Activated naive CD8-positive, alpha-beta T cell (primary cell): ENCODE measurements around the gene SHROOM2.
A peak's percentile ranks its signal among the peaks of the same experiment; 100 is the strongest.

Experiments used
- H3K27ac Mint-ChIP-seq: one replicate; pipeline ENCODE4 v1.8.0; 2021; ENCODE audit warnings: mixed read lengths
- H3K27me3 Mint-ChIP-seq: one replicate; pipeline ENCODE4 v1.8.0; 2021; ENCODE audit warnings: mixed read lengths
- H3K36me3 Mint-ChIP-seq: one replicate; pipeline ENCODE4 v1.8.0; 2021; ENCODE audit warnings: mixed read lengths
- H3K4me1 Mint-ChIP-seq: one replicate; pipeline ENCODE4 v1.8.0; 2021; ENCODE audit warnings: low read depth, mixed read lengths
- H3K4me3 Mint-ChIP-seq: one replicate; pipeline ENCODE4 v1.8.0; 2021; ENCODE audit warnings: mild to moderate bottlenecking, mixed read lengths
- H3K9me3 Mint-ChIP-seq: one replicate; pipeline ENCODE4 v1.8.0; 2021; ENCODE audit warnings: low read depth, mixed read lengths

The SHROOM2 gene

GRCh38 chrX:9785944-9786797 is at the start of gene SHROOM2:
Gene SHROOM2, plus strand, starts transcription at chrX:9786429. Its CDS starts 117 bp downstream, at chrX:9786546.
- H3K9me3 Mint-ChIP-seq = no peaks in the 10 kb centered on the region
- peaks cover 2% of the 10 kb centered on the region for H3K4me1 Mint-ChIP-seq
- no peak within 1 kb of the TSS for H3K27ac Mint-ChIP-seq
- H3K36me3 Mint-ChIP-seq = no peaks in the 10 kb centered on the region
- H3K4me3 Mint-ChIP-seq = peak within 1 kb of the TSS; percentile 75
- H3K27me3 Mint-ChIP-seq = peaks cover 3% of the 10 kb centered on the region

DNA sequence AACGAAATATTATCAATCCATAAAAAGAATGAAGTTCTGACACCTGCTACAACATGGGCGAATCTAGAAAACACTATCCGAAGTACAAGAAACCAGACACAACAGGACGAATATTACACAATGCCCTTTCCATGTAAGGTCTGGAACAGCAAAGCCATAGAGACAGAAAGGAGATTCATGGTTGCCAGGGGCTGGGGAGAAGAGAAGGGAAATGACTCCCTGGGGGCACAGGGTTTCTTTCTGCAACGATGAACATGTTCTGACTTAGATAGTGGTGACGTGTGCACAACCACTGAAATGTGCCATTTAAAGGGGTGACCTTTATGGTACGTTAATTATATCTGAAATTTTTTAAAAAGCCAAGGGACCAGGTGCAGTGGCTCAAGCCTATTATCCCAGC is 48.9 kb upstream of the SHROOM2 start:
- Mint-ChIP-seq H3K4me3 (no peak overlapping the region), H3K27ac (no peak overlapping the region), H3K9me3 (no peaks in the 10 kb centered on the region), H3K36me3 (no peaks in the 10 kb centered on the region), H3K27me3 (no peaks in the 10 kb centered on the region), H3K4me1 (no peaks in the 10 kb centered on the region)

- Mint-ChIP-seq H3K9me3 (no peaks in the 10 kb centered on the region), H3K27me3 (no peaks in the 10 kb centered on the region), H3K4me3 (no peak overlapping the region), H3K4me1 (no peaks in the 10 kb centered on the region), H3K27ac (no peak overlapping the region), H3K36me3 (no peaks in the 10 kb centered on the region)
Measured at GRCh38 chrX:9738151-9738550, 48.1 kb upstream of the SHROOM2 start.

GRCh38 chrX:9739130-9739529 is 47.1 kb upstream of the SHROOM2 start:
- no peak overlapping the region for H3K4me3 Mint-ChIP-seq
- H3K36me3 Mint-ChIP-seq = peaks cover 3% of the 10 kb centered on the region
- no peaks in the 10 kb centered on the region for H3K27me3 Mint-ChIP-seq
- no peaks in the 10 kb centered on the region for H3K9me3 Mint-ChIP-seq
- H3K27ac Mint-ChIP-seq = no peak overlapping the region
- no peaks in the 10 kb centered on the region for H3K4me1 Mint-ChIP-seq

GRCh38 chrX:9745417-9746115 is 40.7 kb upstream of the SHROOM2 start:
- Mint-ChIP-seq H3K4me1 (peaks cover 13% of the 10 kb centered on the region), H3K9me3 (no peaks in the 10 kb centered on the region), H3K36me3 (peaks cover 5% of the 10 kb centered on the region), H3K27ac (no peak overlapping the region), H3K4me3 (no peak overlapping the region), H3K27me3 (no peaks in the 10 kb centered on the region)

DNA sequence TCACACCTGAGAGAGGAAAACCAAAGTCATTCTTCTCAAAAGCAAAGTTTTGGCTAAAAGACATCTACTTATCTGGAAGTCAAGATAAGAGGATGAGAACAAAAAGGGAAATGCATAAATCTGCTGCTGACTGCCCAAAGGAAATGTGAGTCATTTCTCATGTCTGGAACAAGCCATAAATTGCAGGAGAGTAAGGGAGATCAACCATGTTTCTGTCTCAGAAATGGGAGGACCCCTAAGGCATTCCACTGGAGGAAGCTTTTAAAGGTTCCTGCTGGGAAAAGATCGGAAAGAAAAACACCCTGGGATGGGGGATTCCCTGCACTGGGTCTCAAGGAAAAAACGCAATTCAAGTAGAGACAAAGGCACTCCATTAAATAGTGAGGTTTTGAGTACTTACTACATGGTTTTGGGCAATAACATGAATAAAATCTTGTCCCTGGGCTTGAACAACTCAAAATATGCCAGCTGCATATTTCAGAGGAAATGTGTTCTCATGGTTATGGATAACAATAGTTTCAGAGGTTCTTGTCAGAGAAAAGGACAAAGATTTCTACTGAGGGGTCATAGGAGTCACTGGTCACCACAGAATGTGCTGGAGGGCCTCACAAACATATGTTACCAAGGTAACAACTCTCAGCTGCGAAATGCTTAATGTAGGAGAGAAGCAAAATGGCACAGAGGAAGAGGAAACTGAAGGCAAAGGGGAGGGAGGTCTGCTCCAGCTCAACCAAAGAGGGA is 39.9 kb upstream of the SHROOM2 start:
- Mint-ChIP-seq H3K36me3 (peaks cover 5% of the 10 kb centered on the region), H3K9me3 (no peaks in the 10 kb centered on the region), H3K27ac (no peak overlapping the region), H3K4me1 (peaks cover 13% of the 10 kb centered on the region), H3K4me3 (no peak overlapping the region), H3K27me3 (no peaks in the 10 kb centered on the region)

GRCh38 chrX:9747644-9748043 is 38.6 kb upstream of the SHROOM2 start:
- Mint-ChIP-seq H3K36me3 (peaks cover 5% of the 10 kb centered on the region), H3K9me3 (no peaks in the 10 kb centered on the region), H3K27ac (no peak overlapping the region), H3K4me3 (no peak overlapping the region), H3K4me1 (peaks cover 13% of the 10 kb centered on the region), H3K27me3 (no peaks in the 10 kb centered on the region)

DNA sequence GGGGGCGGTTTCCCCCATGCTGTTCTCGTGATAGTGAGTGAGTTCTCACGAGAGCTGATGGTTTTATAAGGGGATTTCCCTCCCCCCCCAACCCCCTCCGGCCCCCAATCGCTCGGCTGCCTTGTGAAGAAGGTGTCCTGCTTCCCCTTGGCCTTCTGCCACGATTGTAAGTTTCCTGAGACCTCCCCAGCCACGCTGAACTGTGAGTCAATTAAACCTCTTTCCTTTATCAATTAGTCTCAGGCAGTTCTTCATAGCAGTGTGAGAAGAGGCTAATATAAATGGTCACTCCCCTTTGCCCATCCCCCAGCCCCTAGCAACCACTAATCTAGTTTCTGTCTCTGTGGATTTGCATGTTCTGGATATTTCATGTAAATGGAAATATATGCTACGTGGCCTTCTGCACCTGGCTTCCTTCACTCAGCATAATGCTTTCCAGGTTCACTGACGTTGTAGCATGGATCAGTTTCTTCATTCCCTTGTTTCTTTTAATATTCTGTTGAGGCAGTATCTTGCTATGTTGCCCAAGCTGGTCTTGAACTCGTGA is 37.0 kb upstream of the SHROOM2 start:
- Mint-ChIP-seq H3K36me3 (peaks cover 2% of the 10 kb centered on the region), H3K4me3 (no peak overlapping the region), H3K27ac (no peak overlapping the region), H3K9me3 (no peaks in the 10 kb centered on the region), H3K27me3 (no peaks in the 10 kb centered on the region), H3K4me1 (peaks cover 13% of the 10 kb centered on the region)

DNA sequence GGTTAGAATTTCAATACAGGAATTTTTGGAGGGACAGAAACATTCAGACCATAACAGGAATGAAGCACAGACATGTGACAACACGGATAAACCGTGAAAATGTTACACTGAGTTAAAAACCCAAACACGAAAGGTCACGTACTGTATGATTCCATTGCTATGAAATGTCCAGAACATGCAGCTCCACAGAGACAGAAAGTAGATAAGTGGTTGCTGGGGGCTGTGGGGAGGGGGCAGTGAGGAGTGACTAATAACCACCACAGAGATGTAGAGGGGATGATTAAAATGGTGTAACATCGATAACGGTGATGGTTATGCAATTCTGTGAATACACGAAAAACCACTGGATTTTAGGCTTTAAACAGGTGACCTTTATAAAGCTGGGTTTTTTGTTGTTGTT is 28.9 kb upstream of the SHROOM2 start:
- Mint-ChIP-seq H3K27me3 (no peaks in the 10 kb centered on the region), H3K9me3 (peaks cover 3% of the 10 kb centered on the region), H3K4me3 (no peak overlapping the region), H3K27ac (no peak overlapping the region), H3K4me1 (no peaks in the 10 kb centered on the region), H3K36me3 (no peaks in the 10 kb centered on the region)

DNA sequence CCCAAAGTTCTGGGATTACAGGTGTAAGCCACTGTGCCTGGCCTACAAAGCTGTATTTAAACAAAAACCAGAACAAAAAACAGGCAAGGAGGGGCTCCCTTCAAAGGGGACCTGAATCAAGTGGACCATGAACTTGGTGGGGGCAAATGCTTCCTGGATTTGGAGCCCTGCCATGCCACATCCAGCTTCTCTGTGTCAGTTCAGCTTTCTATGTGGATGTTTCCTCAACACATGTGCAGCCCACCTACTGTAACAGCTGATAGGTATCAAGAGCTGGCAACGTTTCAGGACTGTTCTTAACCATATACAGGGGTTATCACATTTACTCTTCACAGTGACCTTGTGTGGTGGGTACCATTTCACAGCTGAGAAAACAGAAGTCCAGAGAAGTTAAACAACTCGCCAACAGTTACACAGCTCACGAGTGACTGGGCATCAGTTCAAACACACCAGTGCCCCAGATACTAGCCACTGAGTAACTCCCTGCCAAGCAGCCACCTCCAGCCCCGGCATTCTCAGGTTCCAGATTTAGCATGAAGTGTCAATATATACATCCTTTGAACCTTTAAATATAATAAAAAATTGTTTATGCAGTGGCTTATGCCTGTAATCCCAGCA is 28.1 kb upstream of the SHROOM2 start:
- Mint-ChIP-seq H3K4me3 (no peak overlapping the region), H3K9me3 (peaks cover 3% of the 10 kb centered on the region), H3K36me3 (no peaks in the 10 kb centered on the region), H3K4me1 (no peaks in the 10 kb centered on the region), H3K27me3 (no peaks in the 10 kb centered on the region), H3K27ac (no peak overlapping the region)

DNA sequence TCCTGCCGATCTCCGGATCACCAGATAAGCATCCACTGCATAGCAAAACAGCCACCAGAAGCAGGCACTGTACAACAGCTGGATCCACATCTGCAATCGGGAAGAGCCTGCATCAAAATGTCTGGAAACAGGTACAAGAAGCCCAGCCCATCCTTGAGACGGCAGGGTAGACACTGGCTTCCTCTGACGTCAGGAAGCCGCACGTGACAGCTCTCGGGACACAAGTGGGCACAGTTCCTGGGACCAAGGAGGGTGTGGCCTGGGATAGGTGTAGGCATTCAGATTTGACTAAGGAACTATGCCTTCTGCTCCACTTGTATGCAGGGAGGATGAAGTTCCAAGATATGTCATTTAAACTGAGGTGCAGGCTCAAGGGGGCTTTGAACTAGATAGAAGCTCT is 26.9 kb upstream of the SHROOM2 start:
- no peaks in the 10 kb centered on the region for H3K4me1 Mint-ChIP-seq

GRCh38 chrX:9765072-9765736 is 21.0 kb upstream of the SHROOM2 start:
- H3K4me3 Mint-ChIP-seq = no peak overlapping the region
- H3K4me1 Mint-ChIP-seq = no peaks in the 10 kb centered on the region
- no peaks in the 10 kb centered on the region for H3K36me3 Mint-ChIP-seq
- H3K9me3 Mint-ChIP-seq = no peaks in the 10 kb centered on the region
- peaks cover 4% of the 10 kb centered on the region for H3K27me3 Mint-ChIP-seq
- H3K27ac Mint-ChIP-seq = no peak overlapping the region

More for the DNA sequence above, 26.9 kb upstream of the SHROOM2 start:
- Mint-ChIP-seq H3K9me3 (peaks cover 3% of the 10 kb centered on the region), H3K27me3 (peaks cover 2% of the 10 kb centered on the region), H3K4me3 (no peak overlapping the region), H3K36me3 (no peaks in the 10 kb centered on the region), H3K27ac (no peak overlapping the region)

DNA sequence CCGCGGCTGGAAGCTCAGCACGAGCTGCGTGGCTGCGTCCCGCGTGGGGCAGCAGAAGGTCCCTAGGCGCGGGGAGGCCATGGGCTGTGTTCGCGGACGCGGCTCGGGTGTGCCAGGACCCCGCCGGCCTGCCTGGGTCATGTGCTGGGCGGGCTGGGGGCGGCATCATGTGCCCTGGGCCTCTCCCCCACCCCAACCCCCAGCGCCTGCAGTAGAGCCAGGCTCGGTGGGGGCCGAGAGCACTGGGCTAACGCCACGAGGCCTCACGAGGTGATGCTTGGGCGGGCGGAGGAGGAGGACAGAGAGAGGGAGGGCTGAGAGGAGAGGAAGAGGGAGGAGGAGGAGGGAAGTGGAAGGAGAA is 20.5 kb upstream of the SHROOM2 start, which contains the start of gene GPR143:
Gene GPR143, minus strand, starts transcription at position 111 of the 361 bp plus-strand sequence. Its CDS starts 30 bp downstream, at position 81.
- H3K27ac Mint-ChIP-seq = no peak within 1 kb of the TSS
- no peaks in the 10 kb centered on the region for H3K4me1 Mint-ChIP-seq
- H3K4me3 Mint-ChIP-seq = no peak within 1 kb of the TSS
- H3K36me3 Mint-ChIP-seq = no peaks in the 10 kb centered on the region
- H3K27me3 Mint-ChIP-seq = peaks cover 4% of the 10 kb centered on the region
- H3K9me3 Mint-ChIP-seq = no peaks in the 10 kb centered on the region

GRCh38 chrX:9767375-9767774 is 18.9 kb upstream of the SHROOM2 start:
- Mint-ChIP-seq H3K4me1 (no peaks in the 10 kb centered on the region), H3K36me3 (no peaks in the 10 kb centered on the region), H3K27me3 (peaks cover 4% of the 10 kb centered on the region), H3K9me3 (no peaks in the 10 kb centered on the region), H3K4me3 (no peak overlapping the region), H3K27ac (no peak overlapping the region)
